ENCODE data around the gene MVB12B.

The MVB12B gene

GRCh38 chr9:126331964-126332748 lies 5.5 kb downstream of the MVB12B start:
- DNase-seq (ENCODE audit: low read depth in 2 of 2) = no peak

- no peak for DNase-seq (ENCODE audit: low read depth in 2 of 2)
These were observed 8.3 kb downstream of the MVB12B start for GRCh38 chr9:126334721-126335621.

- DNase-seq (ENCODE audit: low read depth in 2 of 2) = no peak
These were observed 9.5 kb downstream of the MVB12B start for GRCh38 chr9:126335837-126336735.

GRCh38 chr9:126336736-126337325 lies 10.2 kb downstream of the MVB12B start:
- no peak for DNase-seq (ENCODE audit: low read depth in 2 of 2)

GRCh38 chr9:126337729-126338372 lies 11.2 kb downstream of the MVB12B start:
- DNase-seq (ENCODE audit: low read depth in 2 of 2) = no peak

- DNase-seq (ENCODE audit: low read depth in 2 of 2) = no peak
These were observed 12.3 kb downstream of the MVB12B start for GRCh38 chr9:126338945-126339344.

- DNase-seq (ENCODE audit: low read depth in 2 of 2) = no peak
These were observed 14.8 kb downstream of the MVB12B start for GRCh38 chr9:126341426-126341825.

GRCh38 chr9:126341902-126342301 lies 15.3 kb downstream of the MVB12B start:
- DNase-seq (ENCODE audit: low read depth in 2 of 2) = no peak

- DNase-seq (ENCODE audit: low read depth in 2 of 2) = no peak
These were observed 16.0 kb downstream of the MVB12B start for GRCh38 chr9:126342621-126343031.

GRCh38 chr9:126343271-126343700 lies 16.7 kb downstream of the MVB12B start:
- no peak for DNase-seq (ENCODE audit: low read depth in 2 of 2)

- DNase-seq (ENCODE audit: low read depth in 2 of 2) = no peak
These were observed 19.4 kb downstream of the MVB12B start for GRCh38 chr9:126346031-126346430.

- DNase-seq (ENCODE audit: low read depth in 2 of 2) = no peak
These were observed 20.5 kb downstream of the MVB12B start for GRCh38 chr9:126347093-126347492.

- no peak for DNase-seq (ENCODE audit: low read depth in 2 of 2)
These were observed 21.5 kb downstream of the MVB12B start for GRCh38 chr9:126347911-126348760.

- no peak for DNase-seq (ENCODE audit: low read depth in 2 of 2)
These were observed 22.4 kb downstream of the MVB12B start for GRCh38 chr9:126348911-126349550.

GRCh38 chr9:126354887-126355770 lies 28.5 kb downstream of the MVB12B start:
- no peak for DNase-seq (ENCODE audit: low read depth in 2 of 2)

- no peak for DNase-seq (ENCODE audit: low read depth in 2 of 2)
These were observed 30.4 kb downstream of the MVB12B start for GRCh38 chr9:126357074-126357473.

GRCh38 chr9:126360073-126360472 lies 33.4 kb downstream of the MVB12B start:
- no peak for DNase-seq (ENCODE audit: low read depth in 2 of 2)

GRCh38 chr9:126361810-126362238 lies 35.2 kb downstream of the MVB12B start:
- no peak for DNase-seq (ENCODE audit: low read depth in 2 of 2)

Measured in stimulated activated CD8-positive, alpha-beta memory T cell treated with anti-CD3 and anti-CD28 coated beads, Interleukin-15, amount 100 ng/mL, for 48 hours (primary cell).